Dendritic cell treated with granulocyte-macrophage colony-stimulating factor and Interleukin-4, amounts not matched to agents 40 ng/mL and 50 ng/mL, for 4 days (primary cell): Measurements from ENCODE around the gene BUD23.
"Not testable (repeated sequence)": the region's sequence is repeated elsewhere in the genome, so short reads cannot be mapped to it uniquely, and the experiment has no call there.

Experiments
- H3K27ac Mint-ChIP-seq: one replicate; pipeline ENCODE4 v1.8.0; 2022; ENCODE audit warnings: mild to moderate bottlenecking, mixed read lengths
- H3K27me3 Mint-ChIP-seq: one replicate; pipeline ENCODE4 v1.8.0; 2022; ENCODE audit warnings: mild to moderate bottlenecking, mixed read lengths
- H3K36me3 Mint-ChIP-seq: one replicate; pipeline ENCODE4 v1.8.0; 2022; ENCODE audit warnings: low read depth, mixed read lengths
- H3K4me1 Mint-ChIP-seq: one replicate; pipeline ENCODE4 v1.8.0; 2022; ENCODE audit warnings: low read depth, mixed read lengths
- H3K4me3 Mint-ChIP-seq: one replicate; pipeline ENCODE4 v1.8.0; 2022; ENCODE audit warnings: mild to moderate bottlenecking, moderate library complexity, mixed read lengths
- H3K9me3 Mint-ChIP-seq: one replicate; pipeline ENCODE4 v1.8.0; 2022; ENCODE audit warnings: mixed read lengths
- intact Hi-C: fragments of 100-400 bp; cut with micrococcal nuclease; formaldehyde crosslinking; loops from one replicate; pipeline ENCODE4 v1.15.0; 2022

The BUD23 gene

DNA sequence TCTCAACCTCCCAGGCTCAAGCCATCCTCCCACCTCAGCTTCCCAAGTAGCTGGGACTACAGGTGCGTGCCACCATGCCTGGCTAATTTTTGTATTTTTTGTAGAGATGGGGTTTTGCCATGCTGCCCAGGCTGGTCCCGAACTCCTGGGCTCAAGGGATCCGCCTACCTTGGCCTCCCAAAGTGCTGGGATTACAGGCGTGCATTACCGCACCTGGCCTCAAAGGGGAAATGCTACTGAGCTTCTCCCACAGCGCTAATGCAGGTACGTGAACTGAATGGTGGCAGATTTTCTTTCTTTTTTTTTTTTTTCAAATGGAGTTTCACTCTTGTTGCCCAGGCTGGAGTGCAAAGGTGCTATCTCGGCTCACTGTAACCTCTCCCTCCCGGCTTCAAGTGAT, 7.3 kb upstream of the BUD23 start:
- H3K4me3 Mint-ChIP-seq, intact Hi-C loops, H3K27ac Mint-ChIP-seq, H3K9me3 Mint-ChIP-seq: not testable (repeated sequence)
- H3K36me3 Mint-ChIP-seq: peaks cover 30% of the 10 kb centered on the region
- peaks cover 33% of the 10 kb centered on the region for H3K27me3 Mint-ChIP-seq
- H3K4me1 Mint-ChIP-seq: peaks cover 15% of the 10 kb centered on the region

GRCh38 chr7:73678862-73679261, 4.5 kb upstream of the BUD23 start:
- Mint-ChIP-seq H3K36me3 (peaks cover 43% of the 10 kb centered on the region), H3K4me1 (peaks cover 35% of the 10 kb centered on the region), H3K9me3 (no peaks in the 10 kb centered on the region), H3K27ac (no peak overlapping the region), H3K4me3 (no peak overlapping the region), H3K27me3 (peaks cover 10% of the 10 kb centered on the region)
- intact Hi-C loops: no loop called here

- no peaks in the 10 kb centered on the region for H3K9me3 Mint-ChIP-seq
- no peak overlapping the region for H3K27ac Mint-ChIP-seq
- H3K4me1 Mint-ChIP-seq: peaks cover 40% of the 10 kb centered on the region
- intact Hi-C loops: no loop called here
- peaks cover 46% of the 10 kb centered on the region for H3K36me3 Mint-ChIP-seq
- H3K4me3 Mint-ChIP-seq: no peak overlapping the region
- peaks cover 6% of the 10 kb centered on the region for H3K27me3 Mint-ChIP-seq
Observed at GRCh38 chr7:73679709-73680108, 3.7 kb upstream of the BUD23 start.

DNA sequence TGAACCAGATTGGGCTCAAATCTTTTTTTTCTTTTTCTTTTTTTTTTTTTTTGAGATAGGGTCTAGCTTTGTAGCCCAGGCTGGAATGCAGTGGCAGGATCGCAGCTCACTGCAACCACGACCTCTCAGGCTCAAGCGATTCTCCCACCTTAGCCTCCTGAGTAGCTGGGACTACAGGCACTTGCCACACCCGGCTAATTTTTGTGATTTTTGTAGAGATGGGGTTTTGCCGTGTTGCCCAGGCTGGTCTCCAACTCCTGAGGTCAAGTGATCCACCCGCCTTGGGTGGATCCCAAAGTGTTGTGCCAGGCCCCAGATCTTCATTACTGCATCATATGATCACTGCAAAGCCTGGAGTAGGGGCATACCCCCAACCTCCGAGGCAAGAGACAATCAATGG, 2.9 kb upstream of the BUD23 start:
- intact Hi-C loops: no loop called here
- Mint-ChIP-seq H3K27me3 (peaks cover 6% of the 10 kb centered on the region), H3K27ac (no peak overlapping the region), H3K36me3 (peaks cover 50% of the 10 kb centered on the region), H3K4me3 (no peak overlapping the region), H3K4me1 (peaks cover 36% of the 10 kb centered on the region), H3K9me3 (no peaks in the 10 kb centered on the region)

DNA sequence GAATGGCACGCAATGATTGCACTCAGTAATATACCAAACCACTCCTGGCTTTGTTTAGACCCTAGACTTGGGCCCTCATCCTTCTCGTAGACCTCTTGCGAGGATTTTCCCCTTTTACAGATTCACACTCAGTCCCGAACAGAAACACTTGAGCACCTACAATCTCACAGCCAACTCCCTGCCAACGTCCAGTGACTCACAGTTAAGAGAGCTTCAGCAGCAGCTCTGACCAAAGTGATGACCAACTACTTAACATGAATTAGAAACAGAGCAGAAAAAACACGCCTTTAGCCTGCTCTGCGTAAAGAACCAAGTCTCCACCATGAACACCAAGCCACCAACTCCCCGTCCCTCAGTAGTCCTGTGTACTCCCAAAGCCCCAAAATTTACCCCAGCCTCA, 2.4 kb upstream of the BUD23 start:
- Mint-ChIP-seq H3K36me3 (peaks cover 55% of the 10 kb centered on the region), H3K9me3 (no peaks in the 10 kb centered on the region), H3K4me3 (no peak overlapping the region), H3K27ac (no peak overlapping the region), H3K4me1 (peaks cover 36% of the 10 kb centered on the region), H3K27me3 (peaks cover 6% of the 10 kb centered on the region)
- intact Hi-C loops: no loop called here

DNA sequence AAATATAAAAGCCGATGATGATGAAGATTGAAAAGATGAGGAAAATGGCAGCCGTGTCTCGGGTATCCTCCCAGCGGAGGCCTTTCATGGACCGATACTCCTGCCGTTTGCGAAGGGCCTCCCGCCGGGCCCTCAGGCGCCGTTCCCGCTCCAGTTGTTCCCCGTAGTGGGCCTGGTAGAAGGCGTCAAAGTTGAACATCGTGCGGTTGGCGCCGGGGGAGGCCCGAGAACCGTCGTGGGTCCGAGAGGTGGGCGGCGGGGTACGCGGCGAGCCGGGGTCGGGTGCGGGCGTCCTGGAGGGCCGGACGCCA, 697 bp upstream of the BUD23 start:
- Mint-ChIP-seq H3K9me3 (no peaks in the 10 kb centered on the region), H3K27me3 (no peaks in the 10 kb centered on the region), H3K4me3 (peak overlapping the region; percentile 94), H3K27ac (peak overlapping the region; percentile 95), H3K36me3 (peaks cover 65% of the 10 kb centered on the region), H3K4me1 (peaks cover 36% of the 10 kb centered on the region)
- intact Hi-C loops: loop anchor here (1.0 to 2.0 kb wide), 3 partner anchors 15 to 56 kb away; partner anchors contain the start of genes ABHD11, STX1A and VPS37D

DNA sequence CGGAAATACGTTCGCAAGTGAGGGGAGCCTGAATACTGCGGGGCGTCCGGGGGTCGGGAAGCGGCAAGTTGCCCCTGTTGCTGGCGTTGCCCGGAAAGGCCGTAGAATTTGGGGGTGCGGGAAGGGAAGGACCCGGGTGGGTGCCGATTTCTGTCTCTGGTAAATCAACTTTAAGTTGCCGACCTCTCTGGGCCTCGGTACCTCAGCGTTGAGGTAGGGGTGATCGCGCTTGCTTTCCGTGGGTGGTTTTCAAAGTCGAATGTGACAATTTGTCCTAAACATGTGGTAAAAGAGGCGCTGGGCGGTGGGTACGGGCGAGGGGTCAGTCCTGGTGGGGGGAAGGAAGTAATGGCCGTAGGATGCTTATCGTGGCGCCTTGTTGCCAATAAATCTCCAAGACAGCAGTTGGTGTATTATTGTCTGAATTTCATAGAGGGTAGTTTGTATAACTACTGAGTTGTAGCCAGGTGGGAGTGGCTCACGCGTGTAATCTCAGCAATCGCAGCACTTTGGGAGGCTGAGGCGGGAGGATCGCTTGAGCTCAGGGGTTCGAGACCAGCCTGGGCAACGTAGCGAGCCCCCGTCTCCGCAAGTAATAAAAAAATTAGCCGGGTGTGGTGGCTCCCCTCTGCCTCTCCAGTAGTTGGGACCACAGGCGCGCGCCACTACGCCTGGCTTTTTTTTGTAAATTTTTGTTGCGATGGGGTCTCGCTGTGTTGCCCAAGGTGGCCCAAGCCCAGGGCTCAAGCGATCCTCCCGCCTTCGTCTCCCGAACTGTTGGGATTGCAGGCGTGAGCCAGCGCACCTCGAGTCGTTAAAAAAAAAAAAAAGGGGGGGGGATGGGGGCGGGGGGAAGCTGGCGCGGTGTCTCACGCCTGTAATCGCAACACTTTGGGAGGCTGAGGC, 644 bp downstream of the BUD23 start:
- Mint-ChIP-seq H3K4me1 (peaks cover 43% of the 10 kb centered on the region), H3K27me3 (no peaks in the 10 kb centered on the region), H3K36me3 (peaks cover 65% of the 10 kb centered on the region), H3K9me3 (no peaks in the 10 kb centered on the region), H3K27ac (peak overlapping the region; percentile 95), H3K4me3 (peak overlapping the region; percentile 94)
- intact Hi-C loops: loop anchor here (1.0 to 2.0 kb wide), 3 partner anchors 17 to 55 kb away; partner anchors contain the start of genes ABHD11, STX1A and VPS37D

GRCh38 chr7:73685311-73685710, 1.9 kb downstream of the BUD23 start:
- Mint-ChIP-seq H3K9me3 (no peaks in the 10 kb centered on the region), H3K4me3 (no peak overlapping the region), H3K27ac (no peak overlapping the region), H3K4me1 (peaks cover 49% of the 10 kb centered on the region), H3K27me3 (no peaks in the 10 kb centered on the region), H3K36me3 (peaks cover 75% of the 10 kb centered on the region)
- intact Hi-C loops: no loop called here

- intact Hi-C loops: no loop called here
- H3K27ac Mint-ChIP-seq: no peak overlapping the region
- no peaks in the 10 kb centered on the region for H3K9me3 Mint-ChIP-seq
- peaks cover 86% of the 10 kb centered on the region for H3K36me3 Mint-ChIP-seq
- no peak overlapping the region for H3K4me3 Mint-ChIP-seq
- H3K4me1 Mint-ChIP-seq: peaks cover 50% of the 10 kb centered on the region
- no peaks in the 10 kb centered on the region for H3K27me3 Mint-ChIP-seq
Observed at GRCh38 chr7:73688288-73688687, 4.9 kb downstream of the BUD23 start.

DNA sequence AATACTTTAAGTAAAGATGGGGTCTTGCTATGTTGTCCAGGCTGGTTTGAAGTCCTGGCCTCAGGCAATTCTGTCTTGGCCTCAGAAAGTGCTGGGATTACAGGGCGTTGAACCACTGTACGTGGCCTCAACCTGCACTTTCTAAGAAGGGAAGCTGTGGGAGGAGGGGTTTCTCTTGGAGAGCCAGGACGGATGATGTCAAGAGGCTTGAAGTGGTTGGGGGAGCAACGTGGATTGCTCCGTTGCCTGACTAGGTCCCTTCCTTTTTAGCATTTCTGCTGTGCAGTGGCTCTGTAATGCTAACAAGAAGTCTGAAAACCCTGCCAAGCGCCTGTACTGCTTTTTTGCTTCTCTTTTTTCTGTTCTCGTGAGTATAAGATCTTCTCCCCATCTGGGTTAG, 7.2 kb downstream of the BUD23 start:
- H3K4me1 Mint-ChIP-seq: peaks cover 51% of the 10 kb centered on the region
- no peaks in the 10 kb centered on the region for H3K27me3 Mint-ChIP-seq
- intact Hi-C loops: no loop called here
- H3K9me3 Mint-ChIP-seq: no peaks in the 10 kb centered on the region
- no peak overlapping the region for H3K27ac Mint-ChIP-seq
- peaks cover 96% of the 10 kb centered on the region for H3K36me3 Mint-ChIP-seq
- no peak overlapping the region for H3K4me3 Mint-ChIP-seq

DNA sequence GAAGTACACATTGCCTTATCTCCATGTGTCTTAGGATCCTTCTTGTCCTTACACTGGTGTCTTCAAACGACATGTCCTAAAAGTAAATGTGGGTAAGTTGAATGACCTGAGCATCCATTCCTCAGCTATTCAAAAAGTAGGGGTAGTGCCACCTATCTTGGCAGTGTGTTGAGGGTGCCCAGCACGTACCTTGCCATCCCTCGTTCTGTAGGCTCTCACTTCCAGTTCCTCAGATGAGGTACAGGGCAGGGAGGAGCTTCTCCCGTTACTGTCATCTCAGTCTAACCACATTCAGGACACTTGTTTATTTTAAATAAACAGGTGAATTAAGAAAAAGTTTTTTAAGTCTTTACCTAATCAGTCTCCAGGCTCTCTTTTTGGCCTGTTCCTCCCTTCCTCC, 13.0 kb downstream of the BUD23 start:
- no peak overlapping the region for H3K4me3 Mint-ChIP-seq
- peaks cover 23% of the 10 kb centered on the region for H3K4me1 Mint-ChIP-seq
- H3K27ac Mint-ChIP-seq: no peak overlapping the region
- intact Hi-C loops: no loop called here
- H3K9me3 Mint-ChIP-seq: no peaks in the 10 kb centered on the region
- peaks cover 89% of the 10 kb centered on the region for H3K36me3 Mint-ChIP-seq
- H3K27me3 Mint-ChIP-seq: no peaks in the 10 kb centered on the region

DNA sequence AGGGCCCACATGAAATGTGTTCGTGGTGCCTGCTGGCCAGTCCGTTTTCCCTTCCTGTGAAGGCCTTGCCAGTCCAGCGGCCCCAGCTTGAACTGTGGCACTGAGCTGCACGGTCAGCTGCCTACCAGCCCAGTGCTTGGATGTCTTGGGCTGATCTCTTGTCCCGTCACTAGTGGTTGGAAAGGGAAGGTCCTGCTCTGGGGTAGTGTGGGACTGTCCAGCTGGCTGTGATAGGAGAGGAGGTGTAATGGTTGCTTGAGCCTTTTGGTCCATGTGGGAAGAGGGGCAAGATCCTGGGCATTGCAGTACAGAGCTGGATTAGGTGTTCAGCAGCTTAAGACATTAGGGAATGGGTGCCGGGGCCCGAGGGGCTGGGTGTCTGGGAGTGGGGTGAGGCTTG, 15.0 kb downstream of the BUD23 start:
- peaks cover 20% of the 10 kb centered on the region for H3K27me3 Mint-ChIP-seq
- H3K4me1 Mint-ChIP-seq: peaks cover 18% of the 10 kb centered on the region
- H3K9me3 Mint-ChIP-seq: no peaks in the 10 kb centered on the region
- peaks cover 80% of the 10 kb centered on the region for H3K36me3 Mint-ChIP-seq
- no peak overlapping the region for H3K4me3 Mint-ChIP-seq
- no peak overlapping the region for H3K27ac Mint-ChIP-seq
- intact Hi-C loops: no loop called here

GRCh38 chr7:73699370-73700068, 16.1 kb downstream of the BUD23 start:
- Mint-ChIP-seq H3K27ac (no peak overlapping the region), H3K9me3 (no peaks in the 10 kb centered on the region), H3K4me1 (peaks cover 18% of the 10 kb centered on the region), H3K36me3 (peaks cover 69% of the 10 kb centered on the region), H3K27me3 (peaks cover 30% of the 10 kb centered on the region), H3K4me3 (no peak overlapping the region)
- intact Hi-C loops: no loop called here

DNA sequence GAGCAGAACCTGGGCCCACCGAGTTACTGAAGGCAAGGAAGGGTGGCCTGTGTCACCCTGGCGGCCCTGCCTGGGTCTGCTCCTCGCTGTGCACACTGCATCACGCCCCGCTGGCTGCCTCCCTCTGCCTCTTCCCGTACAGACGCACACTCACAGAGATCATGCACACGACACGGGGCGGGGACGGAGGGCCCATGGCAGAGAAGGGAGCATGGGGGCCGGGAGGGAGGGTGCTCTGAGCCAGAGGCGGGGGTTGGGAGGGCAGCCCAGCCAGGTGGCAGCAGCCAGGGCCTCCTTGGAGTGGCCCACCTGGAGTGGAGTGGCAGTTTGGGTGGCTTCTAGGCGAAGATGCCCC, 16.6 kb downstream of the BUD23 start:
- Mint-ChIP-seq H3K27ac (no peak overlapping the region), H3K4me3 (no peak overlapping the region), H3K27me3 (peaks cover 35% of the 10 kb centered on the region), H3K9me3 (no peaks in the 10 kb centered on the region), H3K4me1 (peaks cover 15% of the 10 kb centered on the region), H3K36me3 (peaks cover 64% of the 10 kb centered on the region)
- intact Hi-C loops: no loop called here
